ENCODE measurements around the gene DIP2A. TPM values are rescaled to one million over a fixed set of nuclear protein-coding genes. Genes with fewer than 3 reads are reported as not detected.

DIP2A gene
- total and polyA plus RNA-seq, 2 of the 13 experiments (the other 11 are each of a cell fraction or from before 2014, with no cell fraction given): 18.5 to 37.6 TPM

- no peaks in the 10 kb centered on the region for H3K9me3 ChIP-seq (ENCODE audit: low read length)
- H3K9ac ChIP-seq (ENCODE audit: insufficient read depth, low read depth, low read length): no peak overlapping the region
- H3K36me3 ChIP-seq (replicated peaks in 1 of 2; ENCODE audit: control insufficient read depth in 1 of 2, insufficient read depth in 2 of 2, low read length in 2 of 2): peaks cover 8 to 20% of the 10 kb centered on the region in 2 experiments; a peak in 3 of 5 replicates
- ChIA-PET CTCF (ENCODE audit: low intra/inter-chr PET ratio, low total read pairs) (no interaction called here), POLR2A (no interaction called here)
- no peak overlapping the region for H2AFZ ChIP-seq (ENCODE audit: low read length)
- FAIRE-seq: no peak
- no peaks in the 10 kb centered on the region for H3K27me3 ChIP-seq (ENCODE audit: control insufficient read depth in 1 of 2, insufficient read depth in 2 of 2, low read length in 2 of 2)
- H4K20me1 ChIP-seq (ENCODE audit: insufficient read depth, low read length): no peaks in the 10 kb centered on the region
- no peak overlapping the region for H3K4me2 ChIP-seq (ENCODE audit: low read depth, low read length)
- no peak overlapping the region for H3K27ac ChIP-seq (ENCODE audit: extremely low read length, insufficient read depth, low read length)
- WGBS (ENCODE audit: low lambda C conversion rate): 90% methylated on average over 16 of the region's 16 CpGs
- TF ChIP-seq, protein P1, sequence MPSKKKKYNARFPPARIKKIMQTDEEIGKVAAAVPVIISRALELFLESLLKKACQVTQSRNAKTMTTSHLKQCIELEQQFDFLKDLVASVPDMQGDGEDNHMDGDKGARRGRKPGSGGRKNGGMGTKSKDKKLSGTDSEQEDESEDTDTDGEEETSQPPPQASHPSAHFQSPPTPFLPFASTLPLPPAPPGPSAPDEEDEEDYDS (CRISPR knock-in tag; IDR thresholded peaks at IDR 0.05): no peak
- peak; percentile 30; the same call in 1 of the 2 replicates for TF ChIP-seq HNRNPL (IDR thresholded peaks at IDR 0.05; ENCODE audit: low read depth, low read length)
- TF ChIP-seq CTCF (CRISPR knock-in tag; IDR thresholded peaks at IDR 0.05): peak; percentile 47
- TF ChIP-seq STAG1 (CRISPR knock-in tag; IDR thresholded peaks at IDR 0.05): peak; percentile 33
- ATAC-seq: peak; percentile 46; the same call in 2 of the 3 replicates
- no peaks in the 10 kb centered on the region for H3K4me1 ChIP-seq (ENCODE audit: insufficient read depth, low read length)
- BruUV-seq (replicated peaks): no TSS peak
- H3K4me3 ChIP-seq (replicated peaks in 1 of 3; ENCODE audit: insufficient read depth in 1 of 3, low read depth in 2 of 3, low read length in 3 of 3): no peak overlapping the region
- no peak for DNase-seq (ENCODE audit: low spot score)
- H3K79me2 ChIP-seq (ENCODE audit: insufficient read depth, low read length): no peaks in the 10 kb centered on the region
- intact Hi-C loops (cut with micrococcal nuclease; ENCODE audit: unreplicated experiment) (no loop called here), in situ Hi-C loops (cut with HindIII; ENCODE audit: extremely low pct_ligation_motif_present, low pct_unique_long_range_greater_than_20kb) (no loop called here)
Observed at GRCh38 chr21:46420241-46421190, 38.2 kb upstream of the DIP2A start.

All from HepG2 (cell line).